ENCODE measurements around the gene KDM4C. TPM values are rescaled to one million over a fixed set of nuclear protein-coding genes. Genes with fewer than 3 reads are reported as not detected.

KDM4C gene
- total RNA-seq, 5 donors from 2014 or later (not counting 1 experiment from before 2014, with no cell fraction given) = 66.4 to 107 (median 76.0) TPM

- no peaks in the 10 kb centered on the region for H3K9me3 Mint-ChIP-seq
- H3K27me3 Mint-ChIP-seq = no peaks in the 10 kb centered on the region
- Histone ChIP-seq H3K9me3 (no peaks in the 10 kb centered on the region), H3K4me1 (ENCODE audit: control insufficient read depth in 1 of 2, extremely low read depth in 1 of 2, insufficient read depth in 2 of 2, low read length in 2 of 2) (no peaks in the 10 kb centered on the region), H3K36me3 (ENCODE audit: control insufficient read depth in 2 of 2, extremely low read depth in 1 of 2, insufficient read depth in 1 of 2, low read length in 1 of 2) (peaks cover 0 to 32% of the 10 kb centered on the region in 2 donors), H3K27me3 (replicated peaks in 1 of 2; ENCODE audit: control insufficient read depth in 2 of 2, extremely low read depth in 1 of 2, insufficient read depth in 2 of 2, low read length in 1 of 2) (no peaks in the 10 kb centered on the region), H3K27ac (ENCODE audit: low read length) (no peak overlapping the region), H3K4me3 (ENCODE audit: control insufficient read depth in 1 of 2, extremely low read depth in 1 of 2, low read length in 1 of 2) (no peak overlapping the region)
- peaks cover 2 to 8% (median 2%) of the 10 kb centered on the region in 3 donors for H3K4me1 Mint-ChIP-seq
- DNase-seq = no peak
- H3K4me3 Mint-ChIP-seq = no peak overlapping the region
- H3K27ac Mint-ChIP-seq = no peak overlapping the region
- peaks cover 64% of the 10 kb centered on the region for H3K36me3 Mint-ChIP-seq
- no peak for ATAC-seq (replicated peaks in 1 of 4)
- ChIA-PET POLR2A (no interaction called here), CTCF (interaction anchor here in 1 of 2 donors (0.6 to 1.4 kb wide), 2 partner anchors 9 to 12 kb away, joined by 4 read pairs; no protein-coding TSS in a partner anchor)
- 67% methylated on average over 1 of the region's 3 CpGs for WGBS (ENCODE audit: insufficient coverage)
Measured at GRCh38 chr9:7051711-7052110, 293.9 kb downstream of the KDM4C start.

- Mint-ChIP-seq H3K27ac (no peak overlapping the region), H3K9me3 (no peaks in the 10 kb centered on the region), H3K4me3 (no peak overlapping the region), H3K36me3 (peaks cover 54% of the 10 kb centered on the region), H3K27me3 (no peaks in the 10 kb centered on the region), H3K4me1 (peaks cover 2 to 8% (median 2%) of the 10 kb centered on the region in 3 donors)
- no peaks in the 10 kb centered on the region for H3K27me3 ChIP-seq (replicated peaks in 1 of 2; ENCODE audit: control insufficient read depth in 2 of 2, extremely low read depth in 1 of 2, insufficient read depth in 2 of 2, low read length in 1 of 2)
- CTCF ChIA-PET = interaction anchor here in 1 of 2 donors (1.1 kb wide), 1 partner anchor 227 kb away, joined by 4 read pairs; no protein-coding TSS in a partner anchor
- no peak overlapping the region for H3K27ac ChIP-seq (ENCODE audit: low read length)
- no peak for ATAC-seq (replicated peaks in 1 of 4)
- no peaks in the 10 kb centered on the region for H3K9me3 ChIP-seq
- H3K36me3 ChIP-seq (ENCODE audit: control insufficient read depth in 2 of 2, extremely low read depth in 1 of 2, insufficient read depth in 1 of 2, low read length in 1 of 2) = peaks cover 0 to 24% of the 10 kb centered on the region in 2 donors
- POLR2A ChIA-PET = no interaction called here
- 0% methylated on average over 1 of the region's 2 CpGs for WGBS (ENCODE audit: insufficient coverage)
- no peak overlapping the region for H3K4me3 ChIP-seq (ENCODE audit: control insufficient read depth in 1 of 2, extremely low read depth in 1 of 2, low read length in 1 of 2)
- no peak for DNase-seq
- H3K4me1 ChIP-seq (ENCODE audit: control insufficient read depth in 1 of 2, extremely low read depth in 1 of 2, insufficient read depth in 2 of 2, low read length in 2 of 2) = no peaks in the 10 kb centered on the region
Measured at GRCh38 chr9:7053903-7054302, 296.1 kb downstream of the KDM4C start.

GRCh38 chr9:7055171-7055903, 297.6 kb downstream of the KDM4C start:
- Histone ChIP-seq H3K9me3 (no peaks in the 10 kb centered on the region), H3K27ac (ENCODE audit: low read length) (no peak overlapping the region), H3K36me3 (ENCODE audit: control insufficient read depth in 2 of 2, extremely low read depth in 1 of 2, insufficient read depth in 1 of 2, low read length in 1 of 2) (peaks cover 0 to 14% of the 10 kb centered on the region in 2 donors), H3K4me1 (ENCODE audit: control insufficient read depth in 1 of 2, extremely low read depth in 1 of 2, insufficient read depth in 2 of 2, low read length in 2 of 2) (no peaks in the 10 kb centered on the region), H3K4me3 (ENCODE audit: control insufficient read depth in 1 of 2, extremely low read depth in 1 of 2, low read length in 1 of 2) (no peak overlapping the region), H3K27me3 (replicated peaks in 1 of 2; ENCODE audit: control insufficient read depth in 2 of 2, extremely low read depth in 1 of 2, insufficient read depth in 2 of 2, low read length in 1 of 2) (no peaks in the 10 kb centered on the region)
- ChIA-PET CTCF (no interaction called here), POLR2A (no interaction called here)
- no peaks in the 10 kb centered on the region for H3K27me3 Mint-ChIP-seq
- H3K36me3 Mint-ChIP-seq = peaks cover 51% of the 10 kb centered on the region
- H3K27ac Mint-ChIP-seq = no peak overlapping the region
- H3K4me3 Mint-ChIP-seq = no peak overlapping the region
- ATAC-seq (replicated peaks in 1 of 4) = no peak
- 83% methylated on average over 1 of the region's 7 CpGs for WGBS (ENCODE audit: insufficient coverage)
- peaks cover 2 to 8% (median 2%) of the 10 kb centered on the region in 3 donors for H3K4me1 Mint-ChIP-seq
- DNase-seq = no peak
- no peaks in the 10 kb centered on the region for H3K9me3 Mint-ChIP-seq

- H3K36me3 Mint-ChIP-seq = peaks cover 52% of the 10 kb centered on the region
- H3K36me3 ChIP-seq (ENCODE audit: control insufficient read depth in 2 of 2, extremely low read depth in 1 of 2, insufficient read depth in 1 of 2, low read length in 1 of 2) = peaks cover 0 to 18% of the 10 kb centered on the region in 2 donors
Measured at GRCh38 chr9:7056254-7056653, 298.5 kb downstream of the KDM4C start.

GRCh38 chr9:7058473-7058872, 300.7 kb downstream of the KDM4C start:
- ChIA-PET POLR2A (no interaction called here), CTCF (interaction anchor here in 1 of 2 donors (0.6 to 0.7 kb wide), 2 partner anchors 39 to 510 kb away, joined by 3 read pairs; no protein-coding TSS in a partner anchor)
- Histone ChIP-seq H3K36me3 (ENCODE audit: control insufficient read depth in 2 of 2, extremely low read depth in 1 of 2, insufficient read depth in 1 of 2, low read length in 1 of 2) (peaks cover 0 to 16% of the 10 kb centered on the region in 2 donors), H3K27me3 (replicated peaks in 1 of 2; ENCODE audit: control insufficient read depth in 2 of 2, extremely low read depth in 1 of 2, insufficient read depth in 2 of 2, low read length in 1 of 2) (no peaks in the 10 kb centered on the region), H3K4me1 (ENCODE audit: control insufficient read depth in 1 of 2, extremely low read depth in 1 of 2, insufficient read depth in 2 of 2, low read length in 2 of 2) (no peaks in the 10 kb centered on the region), H3K9me3 (no peaks in the 10 kb centered on the region), H3K27ac (ENCODE audit: low read length) (no peak overlapping the region), H3K4me3 (ENCODE audit: control insufficient read depth in 1 of 2, extremely low read depth in 1 of 2, low read length in 1 of 2) (no peak overlapping the region)
- no peak overlapping the region for H3K27ac Mint-ChIP-seq
- no peaks in the 10 kb centered on the region for H3K9me3 Mint-ChIP-seq
- no peaks in the 10 kb centered on the region for H3K4me1 Mint-ChIP-seq
- DNase-seq (no peak), ATAC-seq (replicated peaks in 1 of 4) (no peak)
- H3K27me3 Mint-ChIP-seq = no peaks in the 10 kb centered on the region
- H3K4me3 Mint-ChIP-seq = no peak overlapping the region
- peaks cover 49% of the 10 kb centered on the region for H3K36me3 Mint-ChIP-seq
- whole genome bisulfite sequencing (ENCODE audit: insufficient coverage) = 83% methylated on average over 1 of the region's 3 CpGs

More at GRCh38 chr9:7056254-7056653, 298.5 kb downstream of the KDM4C start:
- DNase-seq = no peak
- Mint-ChIP-seq H3K9me3 (no peaks in the 10 kb centered on the region), H3K4me1 (peaks cover 2 to 8% (median 2%) of the 10 kb centered on the region in 3 donors), H3K27ac (no peak overlapping the region), H3K4me3 (no peak overlapping the region), H3K27me3 (no peaks in the 10 kb centered on the region)
- ChIA-PET POLR2A (no interaction called here), CTCF (no interaction called here)
- no peak overlapping the region for H3K4me3 ChIP-seq (ENCODE audit: control insufficient read depth in 1 of 2, extremely low read depth in 1 of 2, low read length in 1 of 2)
- H3K9me3 ChIP-seq = no peaks in the 10 kb centered on the region
- no peaks in the 10 kb centered on the region for H3K4me1 ChIP-seq (ENCODE audit: control insufficient read depth in 1 of 2, extremely low read depth in 1 of 2, insufficient read depth in 2 of 2, low read length in 2 of 2)
- ATAC-seq (replicated peaks in 1 of 4) = no peak
- H3K27ac ChIP-seq (ENCODE audit: low read length) = no peak overlapping the region
- H3K27me3 ChIP-seq (replicated peaks in 1 of 2; ENCODE audit: control insufficient read depth in 2 of 2, extremely low read depth in 1 of 2, insufficient read depth in 2 of 2, low read length in 1 of 2) = no peaks in the 10 kb centered on the region

- Histone ChIP-seq H3K27me3 (replicated peaks in 1 of 2; ENCODE audit: control insufficient read depth in 2 of 2, extremely low read depth in 1 of 2, insufficient read depth in 2 of 2, low read length in 1 of 2) (no peaks in the 10 kb centered on the region), H3K27ac (ENCODE audit: low read length) (no peak overlapping the region), H3K4me3 (ENCODE audit: control insufficient read depth in 1 of 2, extremely low read depth in 1 of 2, low read length in 1 of 2) (no peak overlapping the region), H3K9me3 (no peaks in the 10 kb centered on the region), H3K4me1 (ENCODE audit: control insufficient read depth in 1 of 2, extremely low read depth in 1 of 2, insufficient read depth in 2 of 2, low read length in 2 of 2) (no peaks in the 10 kb centered on the region), H3K36me3 (ENCODE audit: control insufficient read depth in 2 of 2, extremely low read depth in 1 of 2, insufficient read depth in 1 of 2, low read length in 1 of 2) (peaks cover 0 to 9% of the 10 kb centered on the region in 2 donors)
- Mint-ChIP-seq H3K4me1 (no peaks in the 10 kb centered on the region), H3K27me3 (no peaks in the 10 kb centered on the region), H3K4me3 (no peak overlapping the region), H3K36me3 (peaks cover 34% of the 10 kb centered on the region), H3K27ac (no peak overlapping the region), H3K9me3 (no peaks in the 10 kb centered on the region)
- WGBS (ENCODE audit: insufficient coverage) = 61% methylated on average over 3 of the region's 4 CpGs
- ATAC-seq (replicated peaks in 1 of 4) = no peak
- ChIA-PET POLR2A (interaction anchor here in 1 of 2 donors (0.5 to 0.7 kb wide), 2 partner anchors 80 to 82 kb away, joined by 3 read pairs; no protein-coding TSS in a partner anchor), CTCF (no interaction called here)
- DNase-seq = no peak
Measured at GRCh38 chr9:7067169-7067568, 309.4 kb downstream of the KDM4C start.

All from T-cell (primary cell).